Activated CD8-positive, alpha-beta T cell treated with anti-CD3 and anti-CD28 coated beads for 36 hours (primary cell): Measurements from ENCODE around the gene MAPK8IP3. TPM values are rescaled to one million over a fixed set of nuclear protein-coding genes. Genes with fewer than 3 reads are reported as not detected.

ENCODE experiments used
- ATAC-seq: fragments of 200-7000 bp; cut with Tn5 transposase; one replicate; pipeline ENCODE4 v1.10.0; 2021; ENCODE audit warnings: mild to moderate bottlenecking, moderate library complexity
- CTCF ChIA-PET: fragments of 350-600 bp; sonication (Branson Sonifier 250); formaldehyde crosslinking; loops from one replicate; lab custom pipeline; 2021; ENCODE audit warnings: antibody characterized with exemption; lab: Charles Lee
- POLR2A ChIA-PET: fragments of 350-600 bp; sonication (Branson Sonifier 250); formaldehyde crosslinking; loops from one replicate; lab custom pipeline; 2021; ENCODE audit warnings: antibody characterized with exemption; lab: Charles Lee
- DNase-seq: peaks from one replicate; pipeline ENCODE4 v3.0.0-alpha.2; 2020
- H3K27ac Mint-ChIP-seq: one replicate; pipeline ENCODE4 v1.8.0; 2021; ENCODE audit warnings: mild to moderate bottlenecking, mixed read lengths
- H3K27me3 Mint-ChIP-seq: one replicate; pipeline ENCODE4 v1.8.0; 2021; ENCODE audit warnings: mixed read lengths
- H3K36me3 Mint-ChIP-seq: one replicate; pipeline ENCODE4 v1.8.0; 2021; ENCODE audit warnings: low read depth, mixed read lengths
- H3K4me1 Mint-ChIP-seq: one replicate; pipeline ENCODE4 v1.8.0; 2021; ENCODE audit warnings: low read depth, mixed read lengths
- H3K4me3 Mint-ChIP-seq: one replicate; pipeline ENCODE4 v1.8.0; 2021; ENCODE audit warnings: mild to moderate bottlenecking, moderate library complexity, mixed read lengths
- H3K9me3 Mint-ChIP-seq: one replicate; pipeline ENCODE4 v1.8.0; 2021; ENCODE audit warnings: mixed read lengths
- intact Hi-C: fragments of 100-400 bp; cut with micrococcal nuclease; formaldehyde crosslinking; loops from one replicate; pipeline ENCODE4 v1.10.0; 2022
- total RNA-seq, 2 experiments: library from RNA; stranded (reverse); gene quantifications; one replicate each; pipeline ENCODE4 v1.2.3, GENCODE V29; 2021
- TF ChIP-seq, protein P1 (sequence below): fragments of 200-600 bp; IDR thresholded peaks from one replicate; pipeline ENCODE4 v1.8.0; 2022; ENCODE audit warnings: antibody characterized with exemption, mild to moderate bottlenecking

MAPK8IP3 gene
- total RNA-seq, 2 experiments from 2014 or later: 58.4 to 65.1 TPM

DNA sequence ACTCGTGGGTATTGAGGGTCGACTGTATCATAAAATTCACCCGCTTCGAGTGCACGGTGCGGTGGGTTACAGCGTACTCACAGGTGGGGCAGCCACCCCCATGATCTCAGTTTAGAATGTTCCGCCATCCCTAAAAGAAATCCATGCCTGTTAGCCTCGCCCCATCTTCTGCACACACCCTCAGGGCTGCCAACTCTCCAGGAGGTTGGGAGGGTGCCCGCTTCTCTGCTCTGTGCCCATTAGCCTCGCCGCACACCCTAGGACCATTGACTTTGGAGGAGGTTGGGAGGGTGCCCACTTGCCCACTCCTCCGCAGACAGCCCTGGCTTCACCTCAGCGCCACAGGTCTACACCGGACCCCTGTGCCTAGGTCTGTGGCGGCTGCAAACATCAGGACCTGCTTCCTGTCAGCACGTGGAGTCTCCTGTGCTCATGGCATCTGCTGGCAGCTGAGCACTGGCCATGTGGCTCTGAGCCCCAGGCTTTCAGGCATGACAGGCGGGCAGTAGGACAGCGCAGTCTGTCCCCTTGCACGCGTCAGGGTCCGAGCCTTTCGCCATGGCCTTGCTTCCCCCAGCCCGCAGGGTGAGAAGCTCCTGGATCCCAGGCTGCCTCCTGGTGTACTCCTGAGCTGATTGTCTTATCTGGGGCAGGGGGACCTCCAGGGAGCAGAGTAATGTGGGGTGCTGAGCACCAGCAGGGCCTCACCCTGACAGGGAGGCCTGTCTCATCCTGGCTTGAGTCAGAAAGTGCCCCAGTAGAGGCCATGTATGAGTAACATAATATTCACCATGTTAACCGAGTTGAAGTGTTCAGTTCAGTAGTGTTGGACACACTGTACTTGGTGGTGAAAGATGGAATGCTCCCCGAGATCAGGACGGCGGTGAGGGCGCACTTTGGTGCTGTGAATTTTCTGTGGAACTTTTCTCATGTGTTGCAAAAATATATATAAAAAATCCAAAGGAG, 43.4 kb downstream of the MAPK8IP3 start:
- intact Hi-C loops: no loop called here
- ATAC-seq: no peak
- ChIA-PET POLR2A (interaction anchor here (0.6 to 1.4 kb wide), 2 partner anchors 23 to 1701 kb away, joined by 3 to 4 read pairs; partner anchors contain the start of gene EME2), CTCF (interaction anchor here (0.7 kb wide), 1 partner anchor 41 kb away, joined by 4 read pairs; no protein-coding TSS in a partner anchor)
- no peaks in the 10 kb centered on the region for H3K9me3 Mint-ChIP-seq
- no peak overlapping the region for H3K4me3 Mint-ChIP-seq
- H3K27me3 Mint-ChIP-seq: no peaks in the 10 kb centered on the region
- no peaks in the 10 kb centered on the region for H3K4me1 Mint-ChIP-seq
- TF ChIP-seq, protein P1, sequence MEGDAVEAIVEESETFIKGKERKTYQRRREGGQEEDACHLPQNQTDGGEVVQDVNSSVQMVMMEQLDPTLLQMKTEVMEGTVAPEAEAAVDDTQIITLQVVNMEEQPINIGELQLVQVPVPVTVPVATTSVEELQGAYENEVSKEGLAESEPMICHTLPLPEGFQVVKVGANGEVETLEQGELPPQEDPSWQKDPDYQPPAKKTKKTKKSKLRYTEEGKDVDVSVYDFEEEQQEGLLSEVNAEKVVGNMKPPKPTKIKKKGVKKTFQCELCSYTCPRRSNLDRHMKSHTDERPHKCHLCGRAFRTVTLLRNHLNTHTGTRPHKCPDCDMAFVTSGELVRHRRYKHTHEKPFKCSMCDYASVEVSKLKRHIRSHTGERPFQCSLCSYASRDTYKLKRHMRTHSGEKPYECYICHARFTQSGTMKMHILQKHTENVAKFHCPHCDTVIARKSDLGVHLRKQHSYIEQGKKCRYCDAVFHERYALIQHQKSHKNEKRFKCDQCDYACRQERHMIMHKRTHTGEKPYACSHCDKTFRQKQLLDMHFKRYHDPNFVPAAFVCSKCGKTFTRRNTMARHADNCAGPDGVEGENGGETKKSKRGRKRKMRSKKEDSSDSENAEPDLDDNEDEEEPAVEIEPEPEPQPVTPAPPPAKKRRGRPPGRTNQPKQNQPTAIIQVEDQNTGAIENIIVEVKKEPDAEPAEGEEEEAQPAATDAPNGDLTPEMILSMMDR: no peak
- H3K36me3 Mint-ChIP-seq: peaks cover 1% of the 10 kb centered on the region
- H3K27ac Mint-ChIP-seq: no peak overlapping the region
- no peak for DNase-seq

DNA sequence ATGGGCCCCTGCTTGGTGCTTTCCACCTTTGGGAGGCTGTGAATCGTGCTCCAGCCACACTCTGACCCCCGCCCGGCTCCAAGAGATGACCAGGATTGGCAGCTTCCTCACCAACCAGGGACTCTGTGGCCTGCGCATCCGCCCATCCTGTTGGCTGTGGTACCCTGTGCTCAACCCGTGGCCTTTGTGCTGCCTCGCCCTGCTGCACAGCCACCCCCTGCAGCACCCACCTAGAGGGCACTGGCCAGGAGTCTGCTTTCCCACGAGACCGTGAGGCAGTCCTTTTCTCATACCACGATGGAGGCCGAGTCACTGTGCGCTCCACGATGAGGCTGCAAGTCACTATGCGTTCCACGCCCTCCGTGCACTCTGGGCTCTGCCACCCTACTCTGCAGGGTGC, 46.0 kb downstream of the MAPK8IP3 start:
- no peak overlapping the region for H3K4me3 Mint-ChIP-seq
- POLR2A ChIA-PET: interaction anchor here (1.5 to 1.6 kb wide), 2 partner anchors 20 to 31 kb away, joined by 3 to 4 read pairs; partner anchors contain the start of gene NUBP2
- H3K4me1 Mint-ChIP-seq: peaks cover 3% of the 10 kb centered on the region
- intact Hi-C loops: no loop called here
- H3K36me3 Mint-ChIP-seq: peaks cover 8% of the 10 kb centered on the region
- no peaks in the 10 kb centered on the region for H3K9me3 Mint-ChIP-seq
- DNase-seq: no peak
- H3K27ac Mint-ChIP-seq: no peak overlapping the region
- H3K27me3 Mint-ChIP-seq: no peaks in the 10 kb centered on the region
- CTCF ChIA-PET: no interaction called here
- TF ChIP-seq, protein P1: no peak
- ATAC-seq: no peak

DNA sequence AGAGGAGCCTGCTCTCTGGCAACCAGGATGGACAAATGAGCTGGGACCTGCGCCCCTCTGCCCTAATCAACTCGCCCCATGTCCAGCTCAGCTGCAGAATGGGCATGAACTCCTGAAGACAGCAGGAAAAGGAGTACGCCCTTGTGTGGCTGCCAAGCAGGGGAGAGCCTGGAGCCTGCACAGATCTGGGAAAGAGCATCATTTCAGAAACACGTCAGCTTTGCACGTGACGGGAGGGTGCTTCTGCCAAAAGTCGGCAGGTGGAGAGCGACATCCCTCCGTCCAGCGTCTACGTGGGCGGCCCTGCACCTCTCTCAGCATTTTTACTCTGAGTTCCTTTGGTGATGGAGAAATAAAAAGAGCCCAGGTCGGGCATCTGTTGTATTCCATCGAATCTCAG, 46.9 kb downstream of the MAPK8IP3 start:
- Mint-ChIP-seq H3K4me1 (peaks cover 8% of the 10 kb centered on the region), H3K36me3 (peaks cover 8% of the 10 kb centered on the region), H3K27ac (no peak overlapping the region), H3K9me3 (no peaks in the 10 kb centered on the region), H3K27me3 (no peaks in the 10 kb centered on the region), H3K4me3 (no peak overlapping the region)
- no peak for ATAC-seq
- ChIA-PET CTCF (no interaction called here), POLR2A (interaction anchor here (1.5 to 1.6 kb wide), 2 partner anchors 19 to 30 kb away, joined by 3 to 4 read pairs; partner anchors contain the start of gene NUBP2)
- DNase-seq: no peak
- intact Hi-C loops: no loop called here
- TF ChIP-seq, protein P1: no peak

DNA sequence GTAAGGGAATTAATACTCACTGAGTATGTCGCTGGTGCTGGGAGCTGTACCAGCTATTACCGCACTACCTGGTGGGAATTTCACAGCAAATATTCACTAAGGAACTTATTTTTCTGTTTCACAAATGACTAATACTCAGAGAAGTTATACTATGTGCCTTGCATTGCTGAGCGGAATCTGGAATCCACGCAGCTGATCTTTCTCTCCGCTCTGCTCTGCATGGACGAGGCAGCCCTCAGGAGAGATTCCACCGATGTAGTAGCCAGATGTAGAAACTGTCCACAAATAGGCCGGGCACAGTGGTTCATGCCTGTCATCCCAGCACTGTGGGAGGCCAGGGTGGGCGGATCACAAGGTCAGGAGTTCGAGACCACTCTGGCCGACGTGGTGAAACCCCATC, 48.2 kb downstream of the MAPK8IP3 start:
- ChIA-PET CTCF (no interaction called here), POLR2A (no interaction called here)
- ATAC-seq: no peak
- Mint-ChIP-seq H3K27me3 (no peaks in the 10 kb centered on the region), H3K27ac (no peak overlapping the region), H3K9me3 (no peaks in the 10 kb centered on the region), H3K36me3 (peaks cover 8% of the 10 kb centered on the region), H3K4me3 (no peak overlapping the region), H3K4me1 (peaks cover 8% of the 10 kb centered on the region)
- TF ChIP-seq, protein P1: no peak
- intact Hi-C loops: no loop called here
- DNase-seq: no peak
